Nephron (organoid): ENCODE results near the gene FOXF1.

Source experiments
- H3K27ac Mint-ChIP-seq, 3 experiments: 2 replicates each; pipeline ENCODE4 v1.8.0; 2020; ENCODE audit warnings: mixed read lengths in 3 of 3, mild to moderate bottlenecking in 2 of 3, moderate library complexity in 1 of 3
- H3K27me3 Mint-ChIP-seq: 2 replicates; pipeline ENCODE4 v1.8.0; 2021; ENCODE audit warnings: low read depth, mild to moderate bottlenecking, moderate library complexity, mixed read lengths
- H3K36me3 Mint-ChIP-seq: 2 replicates; pipeline ENCODE4 v1.8.0; 2020; ENCODE audit warnings: low read depth, mixed read lengths
- H3K4me1 Mint-ChIP-seq: 2 replicates; pipeline ENCODE4 v1.8.0; 2020; ENCODE audit warnings: mixed read lengths
- H3K4me3 Mint-ChIP-seq, 3 experiments: 2 replicates each; pipeline ENCODE4 v1.8.0; 2020; ENCODE audit warnings: mild to moderate bottlenecking in 3 of 3, mixed read lengths in 3 of 3, moderate library complexity in 2 of 3
- H3K9me3 Mint-ChIP-seq: 2 replicates; pipeline ENCODE4 v1.8.0; 2020; ENCODE audit warnings: mixed read lengths
- CTCF ChIP-seq, 3 experiments: fragments of 200-600 bp; sonication (generic); IDR thresholded peaks; one replicate each; pipeline ENCODE4 v1.5.0; 2021; ENCODE audit warnings: antibody characterized with exemption in 3 of 3; ENCODE audit not compliant: unreplicated experiment in 3 of 3

Gene FOXF1

DNA sequence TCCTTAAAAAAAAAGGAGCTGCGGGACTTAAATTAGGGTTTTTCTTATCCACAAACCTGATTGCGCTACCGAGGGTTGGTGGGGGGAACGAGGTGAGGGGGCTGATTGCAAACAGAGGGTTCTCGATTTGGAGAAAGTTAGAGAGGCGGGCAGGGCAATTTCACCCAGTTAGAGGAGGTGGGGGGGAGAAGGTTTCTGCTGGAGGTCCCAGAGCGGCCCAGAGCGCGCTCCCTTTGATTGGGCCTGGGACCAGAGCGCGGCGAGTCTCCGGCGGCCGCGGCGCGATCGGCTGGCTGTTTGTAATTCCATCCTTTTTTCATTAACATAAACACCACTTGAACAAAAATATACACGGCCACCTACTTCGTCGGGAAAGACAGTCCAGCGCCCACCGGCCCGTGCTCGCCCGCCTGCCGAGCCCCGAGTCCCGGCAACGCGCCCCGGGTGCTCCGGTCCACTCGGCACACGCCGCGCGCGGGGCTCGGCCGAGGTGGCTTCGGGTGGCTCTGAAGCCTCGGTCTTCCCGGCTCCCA lies 13.3 kb upstream of the FOXF1 start:
- Mint-ChIP-seq H3K4me1 (peaks cover 13% of the 10 kb centered on the region), H3K4me3 (peak overlapping the region in 1 of 3 experiments; percentile 19)

DNA sequence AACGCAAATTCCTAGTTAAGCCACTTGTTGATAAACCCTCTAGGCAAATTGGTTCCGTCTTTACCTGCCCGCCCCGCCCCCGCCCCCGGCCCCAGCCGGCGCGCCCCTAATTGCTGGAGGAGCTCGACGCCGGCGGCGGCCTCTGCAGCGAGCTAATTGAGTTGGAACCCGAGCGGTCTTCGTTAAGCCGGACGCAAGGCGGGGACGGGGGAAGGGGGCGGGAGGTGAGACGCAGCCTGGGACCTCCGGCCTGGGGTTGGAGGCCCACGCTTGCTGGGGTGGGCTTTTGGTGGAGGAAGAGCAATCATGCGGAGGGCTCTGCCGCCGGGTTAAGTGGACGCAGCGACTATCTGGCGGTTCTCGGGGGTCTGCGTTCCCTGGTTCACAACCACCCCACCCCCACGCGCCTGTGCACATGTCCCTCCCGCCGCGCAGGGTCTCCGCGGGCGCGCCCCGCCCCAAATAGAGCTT lies 12.7 kb upstream of the FOXF1 start:
- peaks cover 100% of the 10 kb centered on the region for H3K27me3 Mint-ChIP-seq
- peaks cover 13% of the 10 kb centered on the region for H3K4me1 Mint-ChIP-seq
- H3K27ac Mint-ChIP-seq, result no peak overlapping the region
- no peaks in the 10 kb centered on the region for H3K36me3 Mint-ChIP-seq
- TF ChIP-seq CTCF (IDR thresholded peaks at IDR 0.05; ENCODE audit: unreplicated experiment in 3 of 3), result no peak
- no peaks in the 10 kb centered on the region for H3K9me3 Mint-ChIP-seq
- no peak overlapping the region for H3K4me3 Mint-ChIP-seq

More for the DNA sequence above, 13.3 kb upstream of the FOXF1 start:
- H3K9me3 Mint-ChIP-seq, result no peaks in the 10 kb centered on the region
- H3K27me3 Mint-ChIP-seq, result peaks cover 100% of the 10 kb centered on the region
- no peaks in the 10 kb centered on the region for H3K36me3 Mint-ChIP-seq
- no peak for TF ChIP-seq CTCF (IDR thresholded peaks at IDR 0.05; ENCODE audit: unreplicated experiment in 3 of 3)
- H3K27ac Mint-ChIP-seq, result no peak overlapping the region

GRCh38 chr16:86498155-86498670 lies 12.1 kb upstream of the FOXF1 start:
- Mint-ChIP-seq H3K9me3 (no peaks in the 10 kb centered on the region), H3K27ac (no peak overlapping the region), H3K4me1 (peaks cover 13% of the 10 kb centered on the region), H3K27me3 (peaks cover 100% of the 10 kb centered on the region), H3K4me3 (no peak overlapping the region), H3K36me3 (no peaks in the 10 kb centered on the region)
- no peak for TF ChIP-seq CTCF (IDR thresholded peaks at IDR 0.05; ENCODE audit: unreplicated experiment in 3 of 3)

DNA sequence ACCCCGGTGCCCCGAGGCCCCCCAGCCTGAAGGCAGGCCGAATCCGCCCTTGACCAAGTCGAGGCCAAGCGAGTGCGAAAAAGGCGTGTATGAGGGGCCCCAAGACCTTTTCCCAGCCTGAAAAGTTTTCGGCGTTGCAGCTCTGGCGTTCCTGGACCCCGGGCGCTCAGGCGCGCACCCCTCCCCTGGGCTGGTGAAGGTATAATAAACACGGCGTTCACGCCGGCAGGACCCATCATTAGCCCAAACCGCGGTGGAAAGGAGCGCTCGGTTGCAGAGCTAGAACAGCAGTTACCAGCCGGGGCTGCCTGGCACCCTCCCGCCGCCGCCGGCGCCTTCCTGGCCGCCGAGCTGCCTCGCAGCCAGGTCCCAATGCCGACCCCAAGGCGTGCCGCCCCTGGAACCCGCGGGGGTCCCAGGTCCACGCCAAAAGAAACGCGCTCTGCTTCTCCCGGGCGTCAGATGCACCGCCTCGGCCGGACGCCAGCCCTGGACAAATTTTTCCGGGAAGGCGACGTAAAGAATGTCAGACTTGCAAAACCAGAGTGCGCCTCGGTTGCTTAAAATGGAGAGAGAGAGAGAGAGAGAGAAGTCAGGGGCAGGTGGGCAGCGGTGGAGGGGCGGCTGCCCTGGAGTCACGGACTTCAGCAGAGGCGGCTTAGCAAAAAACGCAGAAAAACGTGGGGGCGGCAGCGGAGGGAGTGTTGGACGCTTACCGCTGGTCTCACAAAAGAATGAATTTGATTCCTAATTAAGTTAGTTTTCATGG lies 11.5 kb upstream of the FOXF1 start:
- H3K27ac Mint-ChIP-seq, result no peak overlapping the region
- no peaks in the 10 kb centered on the region for H3K9me3 Mint-ChIP-seq
- H3K27me3 Mint-ChIP-seq, result peaks cover 100% of the 10 kb centered on the region
- no peaks in the 10 kb centered on the region for H3K36me3 Mint-ChIP-seq
- H3K4me3 Mint-ChIP-seq, result peak overlapping the region in 1 of 3 experiments; percentile 2
- H3K4me1 Mint-ChIP-seq, result peaks cover 13% of the 10 kb centered on the region
- no peak for TF ChIP-seq CTCF (IDR thresholded peaks at IDR 0.05; ENCODE audit: unreplicated experiment in 3 of 3)

DNA sequence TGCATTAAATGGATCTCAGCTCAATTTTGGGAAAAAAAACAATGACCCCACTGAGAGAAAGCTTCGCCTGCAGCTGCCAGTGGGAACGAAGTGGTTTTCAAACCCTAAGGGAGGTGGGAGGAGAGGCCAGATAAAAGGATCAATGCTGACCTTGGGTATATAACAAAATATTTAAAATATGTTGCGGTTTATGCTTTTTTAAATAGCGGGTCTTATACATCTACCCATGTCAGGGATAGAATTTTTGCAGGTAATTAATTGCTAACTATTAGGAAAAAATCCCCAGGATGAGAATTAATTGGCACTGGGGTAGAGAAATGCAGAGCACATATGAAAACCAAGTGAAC lies 10.9 kb upstream of the FOXF1 start:
- Mint-ChIP-seq H3K4me1 (peaks cover 10% of the 10 kb centered on the region), H3K36me3 (no peaks in the 10 kb centered on the region), H3K9me3 (no peaks in the 10 kb centered on the region), H3K4me3 (no peak overlapping the region), H3K27me3 (peaks cover 100% of the 10 kb centered on the region), H3K27ac (no peak overlapping the region)
- TF ChIP-seq CTCF (IDR thresholded peaks at IDR 0.05; ENCODE audit: unreplicated experiment in 3 of 3), result no peak
